ENCODE measurements around the gene PKD2L2. TPM values are rescaled to one million over a fixed set of nuclear protein-coding genes. Genes with fewer than 3 reads are reported as not detected.

The PKD2L2 gene
- total and polyA plus RNA-seq, 2 of the 4 experiments (the other 2 are of a cell fraction), result not detected

DNA sequence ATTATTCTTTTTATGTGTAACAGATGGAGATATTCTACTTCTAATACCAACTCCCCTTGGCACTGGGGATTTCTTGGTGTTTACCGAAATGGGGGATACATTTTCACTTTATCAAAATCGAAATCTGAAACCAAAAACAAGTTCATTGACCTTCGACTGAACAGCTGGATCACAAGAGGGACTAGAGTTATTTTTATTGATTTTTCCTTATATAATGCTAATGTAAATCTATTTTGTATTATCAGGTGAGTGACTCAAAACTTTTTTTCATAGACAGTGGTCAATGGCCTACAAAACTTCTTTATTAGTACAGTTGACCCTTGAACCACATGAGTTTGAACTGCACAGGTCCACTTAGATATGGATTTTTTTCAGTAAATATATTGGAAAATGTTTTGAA lies 10.2 kb downstream of the PKD2L2 start:
- BruUV-seq (replicated peaks), result no TSS peak
- H3K18ac ChIP-seq (ENCODE audit: low read depth, low read length), result no peak overlapping the region
- H3K9me3 ChIP-seq (ENCODE audit: control insufficient read depth, insufficient read depth, low read length), result no peaks in the 10 kb centered on the region
- H3K9ac ChIP-seq (ENCODE audit: low read depth, low read length), result no peak overlapping the region
- H2AFZ ChIP-seq (replicated peaks; ENCODE audit: low read length, poor library complexity), result no peak overlapping the region
- H3K4me1 ChIP-seq (ENCODE audit: control insufficient read depth, insufficient read depth, low read length), result no peaks in the 10 kb centered on the region
- no peak overlapping the region for H4K8ac ChIP-seq (ENCODE audit: low read depth in 2 of 2, low read length in 2 of 2)
- H3K14ac ChIP-seq (replicated peaks; ENCODE audit: low read depth, low read length), result no peak overlapping the region
- H3K4me2 ChIP-seq (ENCODE audit: low read depth, low read length), result no peak overlapping the region
- ATAC-seq (ENCODE audit: low read depth), result no peak
- dilution Hi-C loops (cut with HindIII; ENCODE audit: low sequenced_read_pairs, unreplicated experiment), result no loop called here
- no peak overlapping the region for H2BK120ac ChIP-seq (ENCODE audit: low read depth, low read length)
- no peaks in the 10 kb centered on the region for H3K79me1 ChIP-seq (ENCODE audit: low read depth in 1 of 2, low read length in 2 of 2)
- H3K36me3 ChIP-seq (ENCODE audit: control insufficient read depth, insufficient read depth, low read length), result no peaks in the 10 kb centered on the region
- POLR2A ChIA-PET (ENCODE audit: unreplicated experiment), result no interaction called here
- WGBS, 2 experiments (ENCODE audit: extremely low coverage in 2 of 2, insufficient read length in 1 of 2), result no CpG with 5 or more reads among the region's 3 CpGs
- no peak overlapping the region for H4K5ac ChIP-seq (ENCODE audit: low read depth, low read length)
- H4K91ac ChIP-seq (ENCODE audit: insufficient read depth, low read depth, low read length), result no peak overlapping the region
- H3K27ac ChIP-seq (ENCODE audit: insufficient read depth, low read length), result no peak overlapping the region
- no peak overlapping the region for H2BK20ac ChIP-seq (ENCODE audit: low read depth, low read length)
- CTCF ChIA-PET, result no interaction called here
- H3K4me3 ChIP-seq (ENCODE audit: insufficient read depth, low read depth, low read length), result no peak overlapping the region
- no peak overlapping the region for H3K56ac ChIP-seq (ENCODE audit: extremely low read depth, insufficient read depth, low read length)
- in situ Hi-C loops (cut with MboI; ENCODE audit: low sequenced_read_pairs), result no loop called here
- H3K4ac ChIP-seq (ENCODE audit: low read depth, low read length), result no peak overlapping the region
- no peaks in the 10 kb centered on the region for H3K9me1 ChIP-seq (ENCODE audit: insufficient read depth, low read length)
- H2AK9ac ChIP-seq (replicated peaks; ENCODE audit: low read depth, low read length, poor library complexity), result no peak overlapping the region
- intact Hi-C loops (cut with micrococcal nuclease), result no loop called here
- no peak overlapping the region for H2BK15ac ChIP-seq (ENCODE audit: low read depth, low read length)
- TF ChIP-seq RFX5 (IDR thresholded peaks at IDR 0.05; ENCODE audit: low read depth, low read length) (no peak), BHLHE40 (IDR thresholded peaks at IDR 0.05; ENCODE audit: low read depth, low read length) (no peak), SMC3 (IDR thresholded peaks at IDR 0.05; ENCODE audit: low read depth, low read length) (no peak), FOS (IDR thresholded peaks at IDR 0.05; ENCODE audit: low read depth, low read length) (no peak), RAD21 (IDR thresholded peaks at IDR 0.05; ENCODE audit: low read length) (no peak), CHD1 (IDR thresholded peaks at IDR 0.05; ENCODE audit: low read depth, low read length) (no peak), MXI1 (IDR thresholded peaks at IDR 0.05; ENCODE audit: borderline replicate concordance, low read depth, low read length) (no peak), NFE2L2 (IDR thresholded peaks at IDR 0.05; ENCODE audit: low read depth, low read length) (no peak), MAFK (IDR thresholded peaks at IDR 0.05; ENCODE audit: low read depth, low read length) (no peak), RCOR1 (IDR thresholded peaks at IDR 0.05; ENCODE audit: insufficient replicate concordance, low read length) (no peak)
- TF ChIP-seq, protein P1, sequence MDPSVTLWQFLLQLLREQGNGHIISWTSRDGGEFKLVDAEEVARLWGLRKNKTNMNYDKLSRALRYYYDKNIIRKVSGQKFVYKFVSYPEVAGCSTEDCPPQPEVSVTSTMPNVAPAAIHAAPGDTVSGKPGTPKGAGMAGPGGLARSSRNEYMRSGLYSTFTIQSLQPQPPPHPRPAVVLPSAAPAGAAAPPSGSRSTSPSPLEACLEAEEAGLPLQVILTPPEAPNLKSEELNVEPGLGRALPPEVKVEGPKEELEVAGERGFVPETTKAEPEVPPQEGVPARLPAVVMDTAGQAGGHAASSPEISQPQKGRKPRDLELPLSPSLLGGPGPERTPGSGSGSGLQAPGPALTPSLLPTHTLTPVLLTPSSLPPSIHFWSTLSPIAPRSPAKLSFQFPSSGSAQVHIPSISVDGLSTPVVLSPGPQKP (IDR thresholded peaks at IDR 0.05; ENCODE audit: borderline replicate concordance, low read depth, low read length), result no peak
- TF ChIP-seq, protein P2, sequence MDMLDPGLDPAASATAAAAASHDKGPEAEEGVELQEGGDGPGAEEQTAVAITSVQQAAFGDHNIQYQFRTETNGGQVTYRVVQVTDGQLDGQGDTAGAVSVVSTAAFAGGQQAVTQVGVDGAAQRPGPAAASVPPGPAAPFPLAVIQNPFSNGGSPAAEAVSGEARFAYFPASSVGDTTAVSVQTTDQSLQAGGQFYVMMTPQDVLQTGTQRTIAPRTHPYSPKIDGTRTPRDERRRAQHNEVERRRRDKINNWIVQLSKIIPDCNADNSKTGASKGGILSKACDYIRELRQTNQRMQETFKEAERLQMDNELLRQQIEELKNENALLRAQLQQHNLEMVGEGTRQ (IDR thresholded peaks at IDR 0.05; ENCODE audit: low read depth, low read length), result no peak
- TF ChIP-seq, protein P3, sequence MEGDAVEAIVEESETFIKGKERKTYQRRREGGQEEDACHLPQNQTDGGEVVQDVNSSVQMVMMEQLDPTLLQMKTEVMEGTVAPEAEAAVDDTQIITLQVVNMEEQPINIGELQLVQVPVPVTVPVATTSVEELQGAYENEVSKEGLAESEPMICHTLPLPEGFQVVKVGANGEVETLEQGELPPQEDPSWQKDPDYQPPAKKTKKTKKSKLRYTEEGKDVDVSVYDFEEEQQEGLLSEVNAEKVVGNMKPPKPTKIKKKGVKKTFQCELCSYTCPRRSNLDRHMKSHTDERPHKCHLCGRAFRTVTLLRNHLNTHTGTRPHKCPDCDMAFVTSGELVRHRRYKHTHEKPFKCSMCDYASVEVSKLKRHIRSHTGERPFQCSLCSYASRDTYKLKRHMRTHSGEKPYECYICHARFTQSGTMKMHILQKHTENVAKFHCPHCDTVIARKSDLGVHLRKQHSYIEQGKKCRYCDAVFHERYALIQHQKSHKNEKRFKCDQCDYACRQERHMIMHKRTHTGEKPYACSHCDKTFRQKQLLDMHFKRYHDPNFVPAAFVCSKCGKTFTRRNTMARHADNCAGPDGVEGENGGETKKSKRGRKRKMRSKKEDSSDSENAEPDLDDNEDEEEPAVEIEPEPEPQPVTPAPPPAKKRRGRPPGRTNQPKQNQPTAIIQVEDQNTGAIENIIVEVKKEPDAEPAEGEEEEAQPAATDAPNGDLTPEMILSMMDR (conservative IDR thresholded peaks at IDR 0.05; ENCODE audit: low read depth, low read length), result no peak
- H3K23ac ChIP-seq (ENCODE audit: low read depth, low read length), result no peak overlapping the region
- H2AK5ac ChIP-seq (ENCODE audit: low read depth, low read length), result no peak overlapping the region
- H3K27me3 ChIP-seq (ENCODE audit: control insufficient read depth, insufficient read depth, low read length), result peaks cover 6% of the 10 kb centered on the region
- H4K20me1 ChIP-seq (ENCODE audit: insufficient read depth, low read length), result no peaks in the 10 kb centered on the region
- no peak overlapping the region for H2BK5ac ChIP-seq (ENCODE audit: low read depth, low read length, poor library complexity, severe bottlenecking)
- DNase-seq, result no peak

All from IMR-90 (cell line).